ENCODE data around the gene NDEL1. TPM values are rescaled to one million over a fixed set of nuclear protein-coding genes. Genes with fewer than 3 reads are reported as not detected.

Gene NDEL1
- total RNA-seq, 1 experiment from 2014 or later = 78.4 TPM

DNA sequence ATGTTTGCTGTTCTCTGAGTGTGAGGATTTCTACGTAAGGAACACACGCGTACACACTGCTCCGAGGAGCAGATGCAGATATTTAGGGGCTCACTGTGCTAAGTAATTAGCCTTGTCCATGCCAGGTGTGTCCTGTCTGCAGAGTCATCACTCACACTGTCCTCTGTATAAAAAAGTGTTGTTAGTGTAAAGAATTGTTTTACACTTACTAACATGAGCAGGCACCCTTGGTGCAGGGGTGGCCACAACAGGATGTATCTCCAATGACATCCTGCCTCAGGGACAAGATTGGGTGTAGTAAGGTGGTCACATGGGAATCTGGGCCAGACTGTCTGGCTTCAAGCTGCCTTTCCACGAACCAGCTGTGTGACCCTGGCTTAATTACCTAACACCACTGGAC is 63.9 kb downstream of the NDEL1 start:
- CTCF ChIA-PET = no interaction called here
- Histone ChIP-seq H4K20me1 (ENCODE audit: insufficient read depth) (no peaks in the 10 kb centered on the region), H2AFZ (no peak overlapping the region), H3K27me3 (ENCODE audit: insufficient read depth, low read depth) (peaks cover 5% of the 10 kb centered on the region; the same call in 1 of the 2 replicates), H3F3A (ENCODE audit: insufficient read depth, low read depth) (no peaks in the 10 kb centered on the region), H3K4me1 (replicated peaks; ENCODE audit: insufficient read depth) (no peaks in the 10 kb centered on the region), H3K9me3 (ENCODE audit: insufficient read depth, low read depth) (no peaks in the 10 kb centered on the region), H3K4me3 (no peak overlapping the region), H3K4me2 (no peak overlapping the region), H3K9me2 (ENCODE audit: insufficient read depth) (no peaks in the 10 kb centered on the region), H3K79me2 (ENCODE audit: low read depth) (no peaks in the 10 kb centered on the region), H3K27ac (no peak overlapping the region), H3K36me3 (ENCODE audit: low read depth) (no peaks in the 10 kb centered on the region)
- DNase-seq = no peak
- TF ChIP-seq, protein P1, sequence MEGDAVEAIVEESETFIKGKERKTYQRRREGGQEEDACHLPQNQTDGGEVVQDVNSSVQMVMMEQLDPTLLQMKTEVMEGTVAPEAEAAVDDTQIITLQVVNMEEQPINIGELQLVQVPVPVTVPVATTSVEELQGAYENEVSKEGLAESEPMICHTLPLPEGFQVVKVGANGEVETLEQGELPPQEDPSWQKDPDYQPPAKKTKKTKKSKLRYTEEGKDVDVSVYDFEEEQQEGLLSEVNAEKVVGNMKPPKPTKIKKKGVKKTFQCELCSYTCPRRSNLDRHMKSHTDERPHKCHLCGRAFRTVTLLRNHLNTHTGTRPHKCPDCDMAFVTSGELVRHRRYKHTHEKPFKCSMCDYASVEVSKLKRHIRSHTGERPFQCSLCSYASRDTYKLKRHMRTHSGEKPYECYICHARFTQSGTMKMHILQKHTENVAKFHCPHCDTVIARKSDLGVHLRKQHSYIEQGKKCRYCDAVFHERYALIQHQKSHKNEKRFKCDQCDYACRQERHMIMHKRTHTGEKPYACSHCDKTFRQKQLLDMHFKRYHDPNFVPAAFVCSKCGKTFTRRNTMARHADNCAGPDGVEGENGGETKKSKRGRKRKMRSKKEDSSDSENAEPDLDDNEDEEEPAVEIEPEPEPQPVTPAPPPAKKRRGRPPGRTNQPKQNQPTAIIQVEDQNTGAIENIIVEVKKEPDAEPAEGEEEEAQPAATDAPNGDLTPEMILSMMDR (conservative IDR thresholded peaks at IDR 0.05) = no peak
- TF ChIP-seq EZH2 (IDR thresholded peaks at IDR 0.05; ENCODE audit: low read depth) = no peak
- no TSS peak for BruUV-seq (replicated peaks)
- POLR2A ChIA-PET (ENCODE audit: unreplicated experiment) = no interaction called here
- intact Hi-C loops (cut with micrococcal nuclease; ENCODE audit: unreplicated experiment) = no loop called here

DNA sequence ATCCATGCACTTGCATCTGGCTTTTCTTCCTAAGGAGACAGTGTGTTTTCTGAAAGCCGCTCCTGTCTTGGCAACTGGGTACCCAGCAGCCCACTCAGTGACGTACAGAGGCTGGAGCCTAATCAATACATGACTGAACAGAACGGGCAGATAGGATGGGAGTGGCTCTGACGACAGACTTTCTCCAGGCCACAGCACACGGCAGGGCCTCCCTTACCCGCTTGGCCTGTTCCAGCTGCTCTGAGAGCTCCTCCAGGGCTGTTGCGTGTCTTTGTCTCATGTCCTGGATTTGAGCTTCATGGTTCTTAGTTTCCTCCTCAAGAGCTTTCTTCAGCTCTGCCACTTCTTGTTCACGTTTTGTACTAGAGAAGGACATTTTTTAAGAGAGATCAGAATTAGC is 64.9 kb downstream of the NDEL1 start:
- Histone ChIP-seq H3K4me1 (replicated peaks; ENCODE audit: insufficient read depth) (no peaks in the 10 kb centered on the region), H4K20me1 (ENCODE audit: insufficient read depth) (no peaks in the 10 kb centered on the region), H3K9me3 (ENCODE audit: insufficient read depth, low read depth) (no peaks in the 10 kb centered on the region), H3K79me2 (ENCODE audit: low read depth) (no peaks in the 10 kb centered on the region), H3F3A (ENCODE audit: insufficient read depth, low read depth) (no peaks in the 10 kb centered on the region), H3K4me3 (no peak overlapping the region), H3K27me3 (ENCODE audit: insufficient read depth, low read depth) (peaks cover 5% of the 10 kb centered on the region; the same call in 1 of the 2 replicates), H3K4me2 (no peak overlapping the region), H3K27ac (no peak overlapping the region), H2AFZ (no peak overlapping the region), H3K9me2 (ENCODE audit: insufficient read depth) (no peaks in the 10 kb centered on the region), H3K36me3 (ENCODE audit: low read depth) (no peaks in the 10 kb centered on the region)
- CTCF ChIA-PET = no interaction called here
- DNase-seq = no peak
- TF ChIP-seq, protein P1 (conservative IDR thresholded peaks at IDR 0.05) = no peak
- TF ChIP-seq EZH2 (IDR thresholded peaks at IDR 0.05; ENCODE audit: low read depth) = no peak
- no TSS peak for BruUV-seq (replicated peaks)
- intact Hi-C loops (cut with micrococcal nuclease; ENCODE audit: unreplicated experiment) = no loop called here
- POLR2A ChIA-PET (ENCODE audit: unreplicated experiment) = interaction anchor here (0.7 kb wide), 1 partner anchor 65 kb away, joined by 3 read pairs; the partner anchor contains the start of gene NDEL1

DNA sequence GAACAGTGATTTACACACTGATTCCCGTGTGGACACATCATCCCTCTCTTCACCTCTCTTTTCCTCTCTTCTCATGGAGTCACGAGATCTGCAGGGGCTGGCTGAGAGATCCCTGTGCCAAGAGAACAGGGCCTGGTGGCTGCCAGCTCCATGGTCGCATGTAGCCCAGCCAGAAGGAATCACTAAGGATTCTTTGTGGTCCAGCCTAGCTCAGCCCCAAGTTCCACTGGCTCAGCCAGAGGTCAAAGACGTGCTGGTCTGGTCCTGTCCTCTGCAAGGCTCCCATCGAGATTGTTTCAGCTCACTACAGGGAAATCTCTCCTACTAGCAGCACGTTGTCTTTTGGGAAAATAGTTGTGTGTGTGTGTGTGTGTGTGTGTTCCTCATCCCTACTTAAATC is 66.4 kb downstream of the NDEL1 start:
- Histone ChIP-seq H3K4me1 (replicated peaks; ENCODE audit: insufficient read depth) (no peaks in the 10 kb centered on the region), H3K4me2 (no peak overlapping the region), H3K27ac (no peak overlapping the region), H3K27me3 (ENCODE audit: insufficient read depth, low read depth) (peaks cover 5% of the 10 kb centered on the region; the same call in 1 of the 2 replicates), H3K9me3 (ENCODE audit: insufficient read depth, low read depth) (no peaks in the 10 kb centered on the region), H3K4me3 (no peak overlapping the region), H3F3A (ENCODE audit: insufficient read depth, low read depth) (no peaks in the 10 kb centered on the region), H3K79me2 (ENCODE audit: low read depth) (no peaks in the 10 kb centered on the region), H3K36me3 (ENCODE audit: low read depth) (no peaks in the 10 kb centered on the region), H3K9me2 (ENCODE audit: insufficient read depth) (no peaks in the 10 kb centered on the region), H4K20me1 (ENCODE audit: insufficient read depth) (no peaks in the 10 kb centered on the region), H2AFZ (no peak overlapping the region)
- TF ChIP-seq, protein P1 (conservative IDR thresholded peaks at IDR 0.05) = no peak
- DNase-seq = no peak
- POLR2A ChIA-PET (ENCODE audit: unreplicated experiment) = no interaction called here
- intact Hi-C loops (cut with micrococcal nuclease; ENCODE audit: unreplicated experiment) = no loop called here
- CTCF ChIA-PET = no interaction called here
- BruUV-seq (replicated peaks) = no TSS peak
